HG02588 (cell line): ENCODE results near the gene OAS2.
"Not testable (repeated sequence)": the region's sequence is repeated elsewhere in the genome, so short reads cannot be mapped to it uniquely, and the experiment has no call there.

Experiments used
- ATAC-seq: cut with Tn5 transposase; IDR thresholded peaks from one replicate; pipeline ENCODE4 v1.9.1; 2021; ENCODE audit warnings: mild to moderate bottlenecking, moderate library complexity; ENCODE audit not compliant: unreplicated experiment

OAS2 gene

GRCh38 chr12:112948806-112949205 is 29.5 kb upstream of the OAS2 start:
- ATAC-seq: no peak

GRCh38 chr12:112950701-112951100 is 27.6 kb upstream of the OAS2 start:
- no peak for ATAC-seq

GRCh38 chr12:112957125-112957524 is 21.2 kb upstream of the OAS2 start:
- ATAC-seq: not testable (repeated sequence)

GRCh38 chr12:112961074-112961473 is 17.2 kb upstream of the OAS2 start:
- ATAC-seq: no peak

GRCh38 chr12:112961536-112961935 is 16.8 kb upstream of the OAS2 start:
- ATAC-seq: no peak

- no peak for ATAC-seq
Observed at GRCh38 chr12:112962561-112962960, 15.8 kb upstream of the OAS2 start.

GRCh38 chr12:112963227-112963861 is 15.0 kb upstream of the OAS2 start:
- no peak for ATAC-seq

GRCh38 chr12:112964067-112964670 is 14.2 kb upstream of the OAS2 start:
- no peak for ATAC-seq

- no peak for ATAC-seq
Observed at GRCh38 chr12:112964915-112965314, 13.4 kb upstream of the OAS2 start.

- no peak for ATAC-seq
Observed at GRCh38 chr12:112965643-112966042, 12.7 kb upstream of the OAS2 start.

- ATAC-seq: no peak
Observed at GRCh38 chr12:112967306-112967705, 11.0 kb upstream of the OAS2 start.

- ATAC-seq: no peak
Observed at GRCh38 chr12:112967858-112968257, 10.5 kb upstream of the OAS2 start.

- no peak for ATAC-seq
Observed at GRCh38 chr12:112969547-112970306, 8.6 kb upstream of the OAS2 start.

GRCh38 chr12:112970391-112970790 is 7.9 kb upstream of the OAS2 start:
- ATAC-seq: no peak

- ATAC-seq: no peak
Observed at GRCh38 chr12:112971248-112971647, 7.1 kb upstream of the OAS2 start.

GRCh38 chr12:112973011-112973735 is 5.1 kb upstream of the OAS2 start:
- no peak for ATAC-seq

GRCh38 chr12:112973818-112974231 is 4.5 kb upstream of the OAS2 start:
- ATAC-seq: no peak

GRCh38 chr12:112974904-112975303 is 3.4 kb upstream of the OAS2 start:
- ATAC-seq: no peak

- no peak for ATAC-seq
Observed at GRCh38 chr12:112977139-112977538, 1.2 kb upstream of the OAS2 start.

- ATAC-seq: peak; percentile 2
Observed at GRCh38 chr12:112977641-112978040, 678 bp upstream of the OAS2 start.

GRCh38 chr12:112979041-112979680 is 842 bp downstream of the OAS2 start:
- ATAC-seq: peak; percentile 33
